OCI-LY7 (cell line): ENCODE data around the gene ARHGEF10L. TPM values are rescaled to one million over a fixed set of nuclear protein-coding genes. Genes with fewer than 3 reads are reported as not detected.

Source experiments
- BruUV-seq: library from RNA; stranded (reverse); fragments of 400-500 nt; replicated peaks from 2 replicates; lab custom pipeline; 2021; lab: Mats Ljungman, UMichigan
- CTCF ChIA-PET: fragments of 300-600 bp; sonication (Branson Sonifier 250); formaldehyde crosslinking; loops from one replicate; lab custom pipeline; 2022; ENCODE audit warnings: antibody characterized with exemption; ENCODE audit not compliant: unreplicated experiment; lab: Charles Lee
- POLR2A ChIA-PET: fragments of 300-600 bp; sonication (Branson Sonifier 250); formaldehyde crosslinking; loops from one replicate; lab custom pipeline; 2022; ENCODE audit warnings: antibody characterized with exemption; lab: Charles Lee
- DNase-seq: peaks from one replicate; pipeline ENCODE4 v3.0.0-alpha.2; 2015; ENCODE audit warnings: low spot score
- H2AFZ ChIP-seq: fragments of 200-600 bp; sonication (generic), shearing (Covaris generic); 2 replicates; pipeline ENCODE4 v1.6.1; 2014; ENCODE audit warnings: mild to moderate bottlenecking, antibody characterized with exemption, low read length, moderate library complexity
- H3K27ac ChIP-seq: fragments of 200-600 bp; sonication (generic); 2 replicates; pipeline ENCODE4 v1.5.1; 2014; ENCODE audit warnings: mixed run types, low read depth, mild to moderate bottlenecking, moderate library complexity, low read length, inconsistent platforms; ENCODE audit not compliant: poor library complexity, severe bottlenecking
- H3K36me3 ChIP-seq: fragments of 200-600 bp; sonication (generic); 2 replicates; pipeline ENCODE4 v1.6.1; 2014; ENCODE audit warnings: mild to moderate bottlenecking, antibody characterized with exemption, low read length, moderate library complexity, mixed read lengths; ENCODE audit not compliant: insufficient read depth
- H3K4me1 ChIP-seq: fragments of 200-600 bp; sonication (generic); 2 replicates; pipeline ENCODE4 v1.5.1; 2014; ENCODE audit warnings: mild to moderate bottlenecking, low read length; ENCODE audit not compliant: insufficient read depth, poor library complexity, severe bottlenecking
- H3K4me2 ChIP-seq: fragments of 200-600 bp; sonication (generic); 2 replicates; pipeline ENCODE4 v1.6.1; 2014; ENCODE audit warnings: mild to moderate bottlenecking, low read length
- H3K4me3 ChIP-seq: fragments of 200-600 bp; sonication (generic); 2 replicates; pipeline ENCODE4 v1.5.1; 2014; ENCODE audit warnings: mild to moderate bottlenecking, low read depth, low read length; ENCODE audit not compliant: poor library complexity, severe bottlenecking
- H3K79me2 ChIP-seq: fragments of 200-600 bp; sonication (generic); 2 replicates; pipeline ENCODE4 v1.6.1; 2016; ENCODE audit warnings: low read depth, mild to moderate bottlenecking, low read length, moderate library complexity, mixed read lengths; ENCODE audit not compliant: insufficient read depth
- H3K9me2 ChIP-seq: fragments of 200-600 bp; sonication (generic); 2 replicates; pipeline ENCODE4 v1.6.1; 2016; ENCODE audit warnings: mild to moderate bottlenecking, low read length, mixed read lengths; ENCODE audit not compliant: insufficient read depth
- H3K9me3 ChIP-seq: fragments of 200-600 bp; sonication (generic); 2 replicates; pipeline ENCODE4 v1.6.1; 2014; ENCODE audit warnings: mild to moderate bottlenecking, mixed run types, low read length, mixed read lengths
- H4K20me1 ChIP-seq: fragments of 200-600 bp; sonication (generic); 2 replicates; pipeline ENCODE4 v1.6.1; 2014; ENCODE audit warnings: mild to moderate bottlenecking, antibody characterized with exemption, low read length, moderate library complexity, mixed read lengths; ENCODE audit not compliant: insufficient read depth
- EZH2phosphoT487 ChIP-seq: fragments of 200-600 bp; sonication (generic); IDR thresholded peaks from 2 replicates; pipeline ENCODE4 v1.6.1; 2018; ENCODE audit warnings: low read depth, borderline replicate concordance, mild to moderate bottlenecking, mixed run types, antibody characterized with exemption, low read length, moderate library complexity, mixed read lengths
- intact Hi-C: fragments of 100-400 bp; cut with micrococcal nuclease; formaldehyde crosslinking; loops from one replicate; pipeline ENCODE4 v1.10.0; 2022; ENCODE audit not compliant: unreplicated experiment
- total RNA-seq, 2 experiments: library from RNA; depleted of rRNA in 1 of 2; stranded (reverse); fragments of >200 nt in 1 of 2; shearing (Covaris generic) in 1 of 2; gene quantifications; 2 replicates each; pipeline ENCODE4 v1.2.3, GENCODE V29; 2014 to 2022
- TF ChIP-seq, protein P1 (sequence below): fragments of 200-600 bp; sonication (generic); conservative IDR thresholded peaks from 2 replicates; pipeline ENCODE4 v1.5.1; 2014; ENCODE audit warnings: mild to moderate bottlenecking, antibody characterized with exemption, low read length, moderate library complexity, mixed read lengths

ARHGEF10L gene
- total RNA-seq, 2 experiments from 2014 or later, result 2.4 TPM; not detected in 1

DNA sequence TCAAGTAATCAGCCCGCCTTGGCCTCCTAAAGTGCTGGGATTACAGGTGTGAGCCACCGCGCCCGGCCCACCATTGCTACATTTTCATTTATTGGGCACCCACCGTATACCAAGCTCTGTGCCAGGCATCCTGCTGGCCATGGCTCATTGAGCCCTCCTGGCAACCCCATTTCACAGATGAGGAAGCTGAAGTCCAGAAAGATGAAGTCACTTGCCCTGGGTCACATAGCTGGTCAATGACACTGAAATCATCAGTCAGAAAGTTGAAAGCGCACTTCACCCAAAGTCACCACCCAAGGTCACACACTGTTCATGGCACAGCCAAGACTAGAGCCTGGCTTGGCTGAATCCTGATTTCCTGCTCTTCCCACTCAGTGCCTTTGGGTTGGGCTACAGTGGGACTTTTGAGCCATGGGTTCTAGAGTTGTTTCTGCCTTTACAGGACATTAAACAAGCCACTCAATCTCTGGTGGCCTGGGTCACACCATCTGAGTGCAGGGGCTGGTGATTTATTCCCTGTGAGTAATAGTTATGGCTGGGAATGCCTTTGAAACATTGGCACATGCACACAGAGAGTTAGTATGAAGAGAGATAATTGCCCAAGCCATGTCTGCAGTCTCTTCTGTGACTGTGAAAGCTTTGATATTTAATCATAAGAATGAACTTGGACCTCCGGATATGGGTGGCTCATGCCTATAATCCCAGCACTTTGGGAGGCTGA lies 16.0 kb upstream of the ARHGEF10L start:
- H4K20me1 ChIP-seq, result no peaks in the 10 kb centered on the region
- H3K9me3 ChIP-seq, result no peaks in the 10 kb centered on the region
- intact Hi-C loops, result no loop called here
- CTCF ChIA-PET, result interaction anchor here (0.6 to 1.1 kb wide), 2 partner anchors 22 to 48 kb away, joined by 4 to 5 read pairs; no protein-coding TSS in a partner anchor
- DNase-seq, result no peak
- H3K4me1 ChIP-seq, result no peaks in the 10 kb centered on the region
- H3K9me2 ChIP-seq, result no peaks in the 10 kb centered on the region
- H3K27ac ChIP-seq, result no peak overlapping the region
- no peaks in the 10 kb centered on the region for H3K36me3 ChIP-seq
- H3K4me2 ChIP-seq, result no peak overlapping the region
- POLR2A ChIA-PET, result interaction anchor here (0.7 to 1.1 kb wide), 2 partner anchors 25 to 353 kb away, joined by 3 to 5 read pairs; no protein-coding TSS in a partner anchor
- no peaks in the 10 kb centered on the region for H3K79me2 ChIP-seq
- no peak overlapping the region for H3K4me3 ChIP-seq
- BruUV-seq, result no TSS peak
- no peak overlapping the region for H2AFZ ChIP-seq
- TF ChIP-seq, protein P1, sequence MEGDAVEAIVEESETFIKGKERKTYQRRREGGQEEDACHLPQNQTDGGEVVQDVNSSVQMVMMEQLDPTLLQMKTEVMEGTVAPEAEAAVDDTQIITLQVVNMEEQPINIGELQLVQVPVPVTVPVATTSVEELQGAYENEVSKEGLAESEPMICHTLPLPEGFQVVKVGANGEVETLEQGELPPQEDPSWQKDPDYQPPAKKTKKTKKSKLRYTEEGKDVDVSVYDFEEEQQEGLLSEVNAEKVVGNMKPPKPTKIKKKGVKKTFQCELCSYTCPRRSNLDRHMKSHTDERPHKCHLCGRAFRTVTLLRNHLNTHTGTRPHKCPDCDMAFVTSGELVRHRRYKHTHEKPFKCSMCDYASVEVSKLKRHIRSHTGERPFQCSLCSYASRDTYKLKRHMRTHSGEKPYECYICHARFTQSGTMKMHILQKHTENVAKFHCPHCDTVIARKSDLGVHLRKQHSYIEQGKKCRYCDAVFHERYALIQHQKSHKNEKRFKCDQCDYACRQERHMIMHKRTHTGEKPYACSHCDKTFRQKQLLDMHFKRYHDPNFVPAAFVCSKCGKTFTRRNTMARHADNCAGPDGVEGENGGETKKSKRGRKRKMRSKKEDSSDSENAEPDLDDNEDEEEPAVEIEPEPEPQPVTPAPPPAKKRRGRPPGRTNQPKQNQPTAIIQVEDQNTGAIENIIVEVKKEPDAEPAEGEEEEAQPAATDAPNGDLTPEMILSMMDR, result no peak
- no peak for TF ChIP-seq EZH2phosphoT487

DNA sequence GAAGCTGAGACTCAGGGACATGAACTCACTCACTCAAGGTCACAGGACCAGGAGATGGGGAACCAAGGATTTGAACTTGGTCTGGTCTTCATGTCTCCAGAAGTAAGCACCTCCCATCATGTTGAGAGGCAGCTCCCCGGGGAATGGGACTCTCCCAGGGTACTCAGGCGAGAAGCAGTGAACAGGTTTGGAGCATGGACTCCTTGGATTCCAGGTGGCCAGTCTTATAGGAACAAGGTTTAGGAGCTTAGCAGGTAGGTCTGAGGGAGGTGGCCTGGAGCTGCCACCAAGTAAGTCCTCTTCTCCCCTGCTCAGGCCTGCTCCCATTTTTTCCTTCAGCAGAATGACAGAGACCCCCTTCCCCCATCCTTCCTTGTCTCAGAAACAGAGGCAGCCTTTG lies 14.9 kb upstream of the ARHGEF10L start:
- Histone ChIP-seq H2AFZ (no peak overlapping the region), H3K4me3 (no peak overlapping the region), H4K20me1 (no peaks in the 10 kb centered on the region), H3K27ac (no peak overlapping the region), H3K4me1 (no peaks in the 10 kb centered on the region), H3K9me2 (no peaks in the 10 kb centered on the region), H3K36me3 (no peaks in the 10 kb centered on the region), H3K79me2 (no peaks in the 10 kb centered on the region), H3K9me3 (no peaks in the 10 kb centered on the region), H3K4me2 (no peak overlapping the region)
- ChIA-PET POLR2A (no interaction called here), CTCF (no interaction called here)
- DNase-seq, result no peak
- intact Hi-C loops, result no loop called here
- TF ChIP-seq, protein P1, result no peak
- TF ChIP-seq EZH2phosphoT487, result no peak
- BruUV-seq, result no TSS peak

DNA sequence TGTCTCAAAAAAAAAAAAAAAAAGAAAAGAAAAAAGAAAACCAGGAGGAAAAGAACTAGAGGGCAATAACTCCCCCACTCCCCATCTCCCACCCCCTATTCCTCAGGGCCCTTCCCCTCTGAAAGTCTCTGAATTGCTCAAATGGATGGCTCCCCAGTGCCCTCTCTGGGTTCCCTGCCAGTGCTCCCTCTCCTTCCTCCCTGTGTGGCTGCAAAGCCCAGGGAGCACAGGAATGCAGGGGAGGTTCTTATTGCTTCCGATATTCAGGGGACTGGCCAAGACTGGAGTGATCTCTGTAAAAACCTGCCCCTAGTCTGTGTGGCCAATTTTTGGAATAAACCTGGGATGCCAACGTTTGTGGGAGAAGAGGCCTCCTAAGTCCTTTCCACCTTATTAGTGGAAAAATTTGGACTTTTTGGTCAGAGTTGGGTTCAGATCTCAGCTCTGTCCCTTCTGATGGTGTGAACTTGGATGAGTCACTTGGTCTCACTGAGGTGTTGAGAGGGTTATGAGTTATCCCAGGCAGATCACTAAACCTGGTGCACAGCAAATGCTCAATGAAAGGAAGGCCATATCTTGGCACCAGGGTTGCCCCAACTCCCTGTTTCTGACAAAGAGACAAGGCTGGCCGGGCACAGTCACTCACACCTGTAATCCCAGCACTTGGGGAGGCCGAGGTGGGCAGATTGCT lies 13.4 kb upstream of the ARHGEF10L start:
- no peaks in the 10 kb centered on the region for H3K4me1 ChIP-seq
- CTCF ChIA-PET, result no interaction called here
- no peak overlapping the region for H2AFZ ChIP-seq
- no peaks in the 10 kb centered on the region for H4K20me1 ChIP-seq
- no peaks in the 10 kb centered on the region for H3K36me3 ChIP-seq
- no TSS peak for BruUV-seq
- H3K9me3 ChIP-seq, result no peaks in the 10 kb centered on the region
- intact Hi-C loops, result no loop called here
- H3K27ac ChIP-seq, result no peak overlapping the region
- no peak for TF ChIP-seq EZH2phosphoT487
- TF ChIP-seq, protein P1, result no peak
- POLR2A ChIA-PET, result no interaction called here
- no peaks in the 10 kb centered on the region for H3K79me2 ChIP-seq
- DNase-seq, result no peak
- no peak overlapping the region for H3K4me2 ChIP-seq
- no peaks in the 10 kb centered on the region for H3K9me2 ChIP-seq
- H3K4me3 ChIP-seq, result no peak overlapping the region
